GM19099 (cell line): Measurements from ENCODE around the gene PBX2.

Experiments
- POLR2A ChIP-seq: IDR thresholded peaks from 3 replicates; pipeline ENCODE4 v1.6.1; 2011; ENCODE audit warnings: low read depth; ENCODE audit not compliant: insufficient read length; ENCODE audit errors: extremely low read depth

The PBX2 gene

DNA sequence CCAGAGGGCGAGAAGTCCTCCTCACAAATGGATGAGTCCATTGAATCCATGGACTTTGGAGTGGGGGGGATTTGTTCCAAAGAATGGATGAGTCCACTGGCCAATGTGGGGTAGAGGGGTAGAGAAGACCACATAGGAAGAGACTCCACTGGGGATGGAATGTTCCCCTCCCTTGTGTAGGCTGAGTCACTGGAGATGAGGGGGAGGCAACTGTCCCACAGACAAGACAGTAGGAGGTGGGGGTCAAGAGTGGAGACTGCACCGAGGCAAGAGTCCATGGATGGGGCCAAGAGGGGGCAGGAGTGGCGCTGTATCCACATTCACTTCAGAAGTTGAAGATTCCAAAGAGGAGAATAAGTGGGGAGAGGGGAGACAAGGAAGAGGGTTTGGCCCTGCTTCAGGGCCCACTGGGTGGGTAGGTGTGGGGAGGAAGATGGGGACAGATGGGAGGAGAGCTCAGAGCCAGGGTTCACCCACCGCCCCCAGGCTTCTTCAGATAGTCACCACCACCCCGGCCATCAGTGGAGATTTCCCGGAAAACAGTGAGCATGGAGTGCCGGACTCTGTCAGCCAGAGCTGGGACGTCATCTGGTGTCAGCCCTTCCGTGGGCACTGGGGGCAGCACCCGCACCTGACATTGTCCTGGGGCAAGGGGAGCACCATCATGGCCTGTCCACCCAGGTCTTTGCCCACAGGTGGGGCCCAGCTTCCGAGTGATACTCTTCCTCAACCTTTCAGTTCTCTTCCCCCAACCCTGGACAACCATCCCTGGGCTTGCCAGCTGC, 21.0 kb downstream of the PBX2 start:
- TF ChIP-seq POLR2A, result no peak

DNA sequence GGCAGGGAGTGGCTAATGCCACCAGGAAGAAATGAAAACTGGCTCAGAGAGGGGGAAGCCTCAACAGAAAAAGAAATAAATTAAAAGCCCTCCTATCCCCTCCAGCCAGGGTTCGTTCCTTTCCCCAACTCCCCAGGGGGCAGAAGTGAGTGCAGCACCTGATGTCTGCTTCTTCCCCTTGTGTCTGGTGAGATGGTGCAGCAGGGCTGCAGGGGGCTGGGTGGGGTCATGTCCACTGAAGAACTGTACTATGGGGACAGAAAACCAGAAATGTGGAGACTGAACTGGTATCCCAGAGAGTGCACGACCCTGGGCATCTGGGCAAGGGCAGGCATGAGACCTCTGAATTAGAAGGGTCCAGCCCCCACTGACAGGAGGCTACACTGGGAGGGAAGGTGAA, 21.7 kb downstream of the PBX2 start:
- no peak for TF ChIP-seq POLR2A

DNA sequence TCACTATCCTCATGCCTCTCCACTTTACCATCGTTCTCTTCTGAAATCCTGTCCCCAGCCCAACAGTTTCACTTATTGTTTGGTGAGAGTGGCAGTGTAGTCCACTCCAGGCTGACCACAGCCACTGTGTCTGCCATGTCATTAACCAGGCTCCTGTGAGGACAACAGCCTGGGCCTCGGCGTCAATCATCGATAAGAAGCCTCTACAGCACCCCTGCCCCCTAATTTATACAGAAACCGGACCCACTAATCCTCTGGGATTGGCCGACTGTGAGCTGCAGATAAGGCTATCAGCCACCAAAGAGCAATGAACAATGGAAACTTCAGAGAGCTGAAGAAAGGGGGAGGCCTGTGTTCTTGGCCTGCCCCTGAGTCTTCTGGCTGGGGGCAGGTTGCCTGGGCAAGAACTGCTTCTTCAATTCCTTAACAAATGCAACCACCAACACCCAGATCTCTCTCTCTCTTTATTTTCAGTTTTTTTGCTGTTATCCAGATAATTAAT, 22.2 kb downstream of the PBX2 start:
- TF ChIP-seq POLR2A, result no peak

DNA sequence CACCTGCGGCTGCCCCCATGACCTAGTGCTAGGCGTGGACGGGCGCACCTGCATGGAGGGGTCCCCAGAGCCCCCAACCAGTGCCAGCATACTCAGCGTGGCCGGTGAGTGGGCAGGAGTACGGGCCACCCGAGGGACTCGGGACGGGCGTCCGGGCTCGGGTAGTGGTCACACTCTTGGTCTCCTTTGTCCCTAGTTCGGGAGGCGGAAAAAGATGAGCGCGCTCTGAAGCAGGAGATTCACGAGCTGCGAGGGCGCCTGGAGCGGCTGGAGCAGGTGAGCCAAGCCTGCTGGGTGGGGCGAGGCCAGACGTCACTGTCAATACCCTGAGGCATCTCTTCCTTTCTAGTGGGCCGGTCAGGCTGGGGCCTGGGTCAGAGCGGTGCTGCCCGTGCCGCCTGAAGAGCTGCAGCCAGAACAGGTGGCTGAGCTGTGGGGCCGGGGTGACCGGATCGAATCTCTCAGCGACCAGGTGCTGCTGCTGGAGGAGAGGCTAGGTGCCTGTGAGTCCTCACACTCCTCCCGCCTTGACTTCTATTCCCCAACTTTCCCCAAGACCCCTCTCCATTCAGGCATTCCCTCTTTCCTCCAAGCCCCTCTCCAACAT, 22.7 kb downstream of the PBX2 start:
- TF ChIP-seq POLR2A, result no peak

DNA sequence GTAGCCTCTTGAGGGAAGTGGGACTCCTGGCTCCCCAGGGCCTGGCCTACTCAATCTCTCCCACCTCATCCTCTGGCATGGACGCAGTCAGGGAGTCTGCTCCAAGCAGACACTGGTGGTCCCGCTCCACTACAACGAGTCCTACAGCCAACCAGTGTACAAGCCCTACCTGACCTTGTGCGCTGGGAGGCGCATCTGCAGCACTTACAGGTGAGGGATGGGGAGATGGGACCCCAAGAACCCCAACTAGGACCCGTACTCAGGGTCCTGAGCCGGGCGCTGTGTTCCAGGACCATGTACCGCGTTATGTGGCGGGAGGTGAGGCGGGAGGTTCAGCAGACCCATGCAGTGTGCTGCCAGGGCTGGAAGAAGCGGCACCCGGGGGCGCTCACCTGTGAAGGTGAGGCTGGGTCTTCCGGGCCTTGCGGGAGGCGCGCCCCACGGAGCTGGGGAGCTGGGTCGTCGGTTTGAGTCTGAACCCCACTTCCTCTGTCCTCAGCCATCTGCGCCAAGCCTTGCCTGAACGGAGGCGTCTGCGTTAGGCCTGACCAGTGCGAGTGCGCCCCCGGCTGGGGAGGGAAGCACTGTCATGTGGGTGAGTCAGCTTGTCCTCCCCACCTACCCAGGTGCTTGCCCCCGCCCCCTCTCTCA, 23.5 kb downstream of the PBX2 start:
- TF ChIP-seq POLR2A, result no peak

DNA sequence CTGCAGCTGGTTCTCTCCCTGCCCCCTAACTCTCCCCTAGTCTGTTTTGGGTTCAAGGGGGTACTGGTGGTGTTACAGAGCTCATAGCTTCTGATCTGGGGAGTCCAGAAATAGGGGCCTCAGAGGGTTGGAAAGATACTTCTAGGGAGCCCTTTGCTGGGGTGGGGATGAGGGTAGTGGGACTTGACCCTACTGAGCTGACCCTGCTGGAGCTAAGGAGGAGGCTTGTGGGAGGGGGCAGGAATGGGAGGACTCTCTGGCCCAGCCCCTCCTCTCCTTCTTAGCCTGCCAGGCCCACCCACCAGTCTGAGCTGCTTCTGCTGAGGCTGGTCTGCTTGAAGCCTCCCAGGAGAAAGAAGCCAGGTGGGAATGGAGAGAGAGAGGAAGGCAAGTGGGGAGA, 25.7 kb downstream of the PBX2 start, which contains the start of gene EGFL8:
TSS of gene EGFL8 (plus strand) at position 301 of the 400 bp plus-strand sequence. CDS start 1,571 bp downstream, outside the sequence.
- TF ChIP-seq POLR2A, result no peak

DNA sequence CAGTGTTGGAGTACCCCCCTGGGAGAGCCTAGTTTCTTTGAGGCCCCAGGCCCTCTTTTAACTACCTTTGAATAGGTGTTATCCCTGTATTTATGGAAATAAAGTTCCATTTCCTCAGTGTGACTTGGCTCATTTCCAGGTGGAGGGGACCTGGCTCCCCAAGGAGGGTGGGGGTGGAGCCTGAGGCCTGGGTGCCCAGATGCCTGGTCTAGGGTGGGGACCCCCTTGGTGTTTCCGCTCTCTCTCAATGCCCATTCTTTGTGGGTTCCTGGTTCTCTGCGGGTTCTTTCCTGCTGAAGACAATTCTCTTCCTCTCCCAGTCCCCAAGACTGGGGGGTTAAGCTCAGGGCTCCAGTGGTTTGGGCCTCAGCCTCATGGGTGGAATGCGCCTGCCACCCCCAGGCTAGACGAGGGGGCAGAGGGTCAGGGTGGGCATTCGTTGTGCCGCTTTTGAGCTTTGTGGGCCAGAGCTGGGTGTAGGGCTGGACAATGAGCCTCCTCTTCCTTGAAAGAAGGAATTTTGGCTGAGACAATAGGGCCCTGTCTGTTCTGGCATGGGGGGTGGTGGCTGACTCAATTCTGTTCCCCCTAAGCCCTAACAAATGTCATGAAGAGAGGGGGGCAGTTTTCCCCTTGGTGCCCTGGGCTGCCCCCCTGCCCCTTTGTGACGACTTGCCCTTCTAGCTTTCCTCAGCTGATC, 26.3 kb downstream of the PBX2 start:
- no peak for TF ChIP-seq POLR2A

DNA sequence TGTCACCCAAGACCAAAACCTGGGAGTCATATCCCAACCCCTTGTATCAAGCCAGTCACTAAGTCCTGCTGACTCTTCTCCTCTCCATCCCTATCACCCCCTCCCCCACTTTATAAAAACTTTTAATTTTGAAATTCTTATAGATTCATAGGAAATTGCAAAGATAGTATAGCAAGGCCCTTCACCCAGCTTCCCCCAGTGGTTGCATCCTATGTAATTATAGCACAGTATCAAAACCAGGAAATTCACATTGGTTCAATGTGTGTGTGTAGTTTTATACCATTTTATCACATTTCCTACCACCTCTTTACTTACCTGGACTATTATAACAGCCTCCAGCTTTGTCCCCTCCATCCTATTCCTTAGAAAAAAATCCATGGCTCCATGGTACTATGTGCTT, 31.9 kb downstream of the PBX2 start:
- no peak for TF ChIP-seq POLR2A

DNA sequence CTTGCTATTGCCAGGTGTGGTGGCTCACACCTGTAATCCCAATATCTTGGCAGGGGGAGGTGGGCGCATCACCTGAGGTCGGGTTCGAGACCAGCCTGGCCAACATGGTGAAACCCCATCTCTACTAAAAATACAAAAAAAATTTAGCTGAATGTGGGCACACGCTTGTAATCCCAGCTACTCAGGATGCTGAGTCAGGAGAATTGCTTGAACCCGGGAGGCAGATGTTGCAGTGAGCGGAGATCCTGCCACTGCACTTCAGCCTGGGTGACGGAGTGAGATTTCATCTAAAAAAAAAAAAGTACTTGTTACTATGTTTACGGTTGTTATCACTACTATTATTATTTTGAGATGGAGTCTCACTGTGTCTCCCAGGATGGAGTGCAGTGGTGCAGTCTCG, 33.1 kb downstream of the PBX2 start:
- no peak for TF ChIP-seq POLR2A

DNA sequence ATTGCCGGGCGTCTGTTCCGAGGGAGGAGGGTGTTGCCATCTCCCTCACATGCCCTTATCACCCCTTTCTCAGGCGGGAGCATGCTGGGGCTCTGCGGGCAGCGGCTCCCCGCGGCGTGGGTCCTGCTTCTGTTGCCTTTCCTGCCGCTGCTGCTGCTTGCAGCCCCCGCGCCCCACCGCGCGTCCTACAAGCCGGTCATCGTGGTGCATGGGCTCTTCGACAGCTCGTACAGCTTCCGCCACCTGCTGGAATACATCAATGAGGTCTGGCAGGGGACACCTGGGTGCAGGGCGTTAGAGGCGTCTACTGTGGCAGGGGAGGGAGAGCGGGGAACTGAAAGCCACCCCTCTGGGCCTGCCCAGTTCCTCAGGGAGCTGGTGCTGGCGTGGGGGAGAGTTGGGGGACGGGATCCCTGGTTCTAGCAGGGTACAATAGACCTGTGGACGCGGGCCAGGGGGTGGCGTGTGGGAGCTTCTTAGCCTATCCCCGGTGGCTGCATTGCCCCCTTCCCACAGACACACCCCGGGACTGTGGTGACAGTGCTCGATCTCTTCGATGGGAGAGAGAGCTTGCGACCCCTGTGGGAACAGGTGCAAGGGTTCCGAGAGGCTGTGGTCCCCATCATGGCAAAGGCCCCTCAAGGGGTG, 35.4 kb downstream of the PBX2 start:
- TF ChIP-seq POLR2A, result no peak

DNA sequence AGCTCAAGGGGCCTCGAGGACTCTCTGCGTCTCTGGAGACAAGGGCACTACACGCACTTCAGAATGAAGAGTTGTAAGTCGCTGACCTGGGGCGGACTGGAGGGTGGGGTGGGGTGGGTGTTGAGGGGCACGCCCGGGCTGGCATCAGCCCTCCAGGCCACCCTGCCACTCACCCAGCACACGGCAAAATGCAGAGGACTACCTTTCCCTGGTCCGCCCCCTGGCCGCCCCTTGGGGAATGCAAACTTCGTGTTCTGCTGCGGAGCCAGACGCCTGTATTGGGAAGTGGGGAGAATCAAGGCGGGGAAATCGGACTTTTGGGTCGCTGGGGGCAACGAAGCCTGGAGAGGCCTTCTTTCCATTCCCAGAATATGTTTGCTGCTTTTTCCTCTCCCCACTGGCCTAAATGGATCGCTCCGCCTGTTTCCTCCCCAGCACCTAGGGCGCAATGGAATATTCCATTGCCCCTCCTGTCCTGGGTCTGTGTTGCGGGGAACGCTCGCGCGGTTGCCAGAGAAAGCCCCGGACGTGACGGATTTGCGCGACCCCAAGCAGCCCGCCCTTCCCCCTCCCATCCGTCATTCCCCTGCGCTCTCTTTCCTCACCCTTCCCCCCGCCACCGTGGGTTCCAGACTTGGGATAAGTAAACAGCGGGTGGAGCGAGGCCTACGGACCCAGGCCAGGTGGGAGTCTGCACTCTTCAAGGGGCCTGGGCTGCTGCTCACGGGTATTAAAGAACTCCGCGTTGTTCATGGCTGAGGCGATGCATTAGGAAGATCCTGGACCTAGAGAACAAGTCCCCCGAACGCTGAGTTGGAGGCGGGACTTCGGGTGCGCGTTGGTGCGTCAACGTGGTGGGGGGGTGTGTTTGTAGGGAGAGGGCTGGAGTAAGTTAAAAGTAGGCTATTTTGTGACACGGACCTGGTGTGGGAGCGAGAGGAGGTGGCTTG, 36.2 kb downstream of the PBX2 start, which contains the start of gene PPT2:
TSS of gene PPT2 (plus strand) at position 578 of the 950 bp plus-strand sequence. CDS start 454 bp downstream, outside the sequence.
- no peak for TF ChIP-seq POLR2A

DNA sequence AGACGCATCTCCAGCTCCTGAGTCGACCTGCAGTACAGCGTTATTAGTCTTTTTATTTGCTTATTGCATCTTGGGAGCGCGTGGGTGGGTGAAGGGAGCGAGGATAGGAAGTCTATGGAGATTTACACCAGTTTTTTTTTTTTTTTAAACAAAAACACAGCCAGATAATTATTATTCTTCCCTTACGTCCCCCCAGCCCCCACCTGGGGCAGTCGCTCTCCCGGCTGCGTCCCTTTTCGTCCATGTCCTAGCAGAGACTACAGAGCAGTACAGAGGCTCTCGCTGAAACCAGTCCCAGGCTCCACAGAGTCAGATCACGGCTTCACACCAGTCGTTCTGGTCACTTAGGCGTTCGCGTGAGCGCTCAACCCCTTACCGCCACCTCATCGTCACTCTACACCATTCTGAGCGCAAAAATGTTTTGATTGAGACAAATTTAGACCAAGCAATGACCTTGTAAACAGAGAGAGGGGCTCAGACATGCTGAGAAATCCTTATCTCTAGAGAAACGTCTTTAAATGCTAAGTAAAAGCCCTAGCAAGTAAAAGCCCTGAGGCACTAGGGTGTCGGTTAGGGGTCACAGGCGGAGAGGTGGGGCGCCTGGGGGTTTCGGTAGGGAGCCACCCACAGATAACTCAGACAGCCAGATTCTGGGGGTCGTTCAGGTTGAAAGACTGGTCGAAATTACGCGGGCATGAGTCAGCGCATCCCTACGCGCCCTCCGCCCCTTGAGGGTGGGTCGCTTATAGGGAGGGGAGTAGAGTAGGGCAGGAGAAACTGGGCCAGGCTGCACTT, 37.0 kb downstream of the PBX2 start:
- no peak for TF ChIP-seq POLR2A
